Measurements from ENCODE around the gene GPSM1.
"Not testable (repeated sequence)": the region's sequence is repeated elsewhere in the genome, so short reads cannot be mapped to it uniquely, and the experiment has no call there.

The GPSM1 gene

GRCh38 chr9:136347472-136348256, 20.3 kb downstream of the GPSM1 start:
- no peak for ATAC-seq

GRCh38 chr9:136348691-136349090, 21.4 kb downstream of the GPSM1 start:
- no peak for ATAC-seq

- no peak for ATAC-seq
Observed at GRCh38 chr9:136349546-136349945, 22.2 kb downstream of the GPSM1 start.

DNA sequence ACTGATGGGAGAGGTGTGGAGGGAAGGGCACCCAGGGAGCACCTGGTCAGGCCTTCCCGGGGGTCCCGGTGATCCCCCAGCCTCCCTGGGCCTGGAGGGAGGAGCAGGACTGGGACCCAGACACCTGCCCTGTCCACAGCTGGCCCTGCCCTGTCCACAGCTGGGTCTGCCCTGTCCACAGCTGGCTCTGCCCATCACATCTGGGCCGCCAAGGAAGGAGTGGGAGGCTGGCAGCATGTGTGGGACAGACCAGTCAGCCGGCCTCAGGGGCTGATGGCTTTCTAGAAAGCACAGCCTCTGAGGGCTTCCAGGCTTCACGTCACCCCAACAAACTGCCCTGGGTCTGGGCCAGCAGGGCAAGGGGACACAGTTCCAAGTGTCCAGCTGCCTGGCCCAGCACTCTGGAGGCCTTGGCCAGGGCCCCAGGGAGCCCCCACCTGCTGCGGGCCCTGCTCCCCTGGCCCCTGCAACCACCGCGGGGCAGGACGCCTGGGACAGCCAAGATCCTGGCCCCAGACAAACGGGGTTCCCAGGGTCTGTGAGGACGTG, 24.0 kb downstream of the GPSM1 start:
- no peak for ATAC-seq

GRCh38 chr9:136351868-136352267, 24.5 kb downstream of the GPSM1 start:
- ATAC-seq = not testable (repeated sequence)

DNA sequence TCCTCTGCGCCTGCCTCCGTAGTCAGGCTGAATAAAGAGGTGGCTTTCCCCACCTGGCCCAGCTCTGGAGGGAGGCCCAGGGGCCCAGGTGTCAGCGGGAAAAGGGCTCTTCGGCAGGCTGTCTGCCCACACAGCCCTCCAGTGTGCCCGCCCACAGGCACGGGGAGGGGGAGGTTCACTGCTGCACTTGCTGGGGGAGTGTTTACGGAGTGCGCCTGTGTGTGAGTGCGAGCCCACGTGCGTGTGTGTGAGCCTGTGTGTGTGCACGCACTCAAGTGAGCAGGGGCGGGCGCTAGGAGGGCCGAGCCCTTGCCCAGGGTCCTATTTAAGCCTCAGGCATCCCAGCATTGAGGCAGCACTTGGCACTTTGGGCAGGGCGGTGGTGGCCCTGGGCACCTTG, 25.3 kb downstream of the GPSM1 start:
- no peak for ATAC-seq

GRCh38 chr9:136353088-136353487, 25.7 kb downstream of the GPSM1 start:
- no peak for ATAC-seq

DNA sequence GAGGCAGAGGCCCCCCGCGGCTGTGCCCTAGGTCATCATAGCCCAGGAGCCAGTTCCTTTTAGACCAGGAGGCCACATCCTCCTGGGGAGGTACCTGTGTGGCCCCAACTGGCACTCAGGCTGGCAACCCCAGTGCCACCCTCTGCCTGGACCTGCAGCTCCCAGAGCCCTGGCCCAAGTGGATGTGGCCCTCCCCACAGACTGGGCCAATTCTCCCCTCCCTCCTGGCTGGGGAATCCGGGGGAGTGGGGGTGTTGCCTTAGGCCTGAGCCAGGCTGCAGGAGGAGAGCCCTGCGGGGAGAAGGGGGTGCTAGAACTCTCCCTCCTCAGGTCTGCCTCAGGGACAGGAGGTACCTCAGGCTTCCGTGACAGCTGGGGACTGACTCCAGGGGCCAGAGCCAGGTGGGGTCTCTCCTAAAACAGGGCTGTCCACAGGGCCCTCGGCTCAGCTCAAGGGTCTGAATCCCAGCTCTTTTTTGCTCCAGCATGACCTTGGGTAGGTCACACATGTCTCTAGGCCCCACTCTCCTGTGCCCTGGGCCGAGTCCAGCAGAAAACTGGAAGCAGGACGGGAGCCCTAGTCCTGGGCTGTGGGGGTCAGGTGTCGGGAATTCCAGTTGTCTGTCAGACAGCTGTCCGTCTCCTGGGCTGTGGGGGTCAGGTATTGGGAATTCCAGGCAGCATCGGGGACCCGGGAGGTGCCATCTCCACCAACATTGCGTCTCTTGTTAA, 26.6 kb downstream of the GPSM1 start:
- ATAC-seq = no peak

DNA sequence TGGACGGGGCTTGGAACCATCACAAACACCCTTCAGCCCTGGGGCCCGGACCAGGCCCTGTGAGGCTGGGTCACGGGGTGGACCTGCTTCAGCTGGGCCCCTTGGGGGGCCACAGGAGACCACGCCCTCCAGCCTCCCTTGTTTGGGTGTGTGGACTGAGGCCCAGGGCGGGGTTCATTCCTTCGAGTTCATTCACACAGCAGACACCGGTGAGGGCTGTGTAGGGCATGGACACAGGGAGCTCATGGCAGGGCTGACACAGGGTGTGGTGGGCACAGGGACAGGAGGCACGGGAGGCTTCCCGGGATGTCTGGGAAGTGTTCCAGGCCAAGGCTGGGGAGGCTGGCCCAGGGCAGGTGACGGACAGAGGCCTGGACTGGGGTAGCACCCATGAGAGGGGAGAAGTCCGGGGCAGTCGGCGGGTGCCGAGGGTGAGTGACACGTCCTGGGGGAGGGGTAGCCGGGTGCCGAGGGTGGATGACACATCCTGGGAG, 27.3 kb downstream of the GPSM1 start:
- no peak for ATAC-seq

- ATAC-seq = no peak
Observed at GRCh38 chr9:136355616-136356557, 28.5 kb downstream of the GPSM1 start.

DNA sequence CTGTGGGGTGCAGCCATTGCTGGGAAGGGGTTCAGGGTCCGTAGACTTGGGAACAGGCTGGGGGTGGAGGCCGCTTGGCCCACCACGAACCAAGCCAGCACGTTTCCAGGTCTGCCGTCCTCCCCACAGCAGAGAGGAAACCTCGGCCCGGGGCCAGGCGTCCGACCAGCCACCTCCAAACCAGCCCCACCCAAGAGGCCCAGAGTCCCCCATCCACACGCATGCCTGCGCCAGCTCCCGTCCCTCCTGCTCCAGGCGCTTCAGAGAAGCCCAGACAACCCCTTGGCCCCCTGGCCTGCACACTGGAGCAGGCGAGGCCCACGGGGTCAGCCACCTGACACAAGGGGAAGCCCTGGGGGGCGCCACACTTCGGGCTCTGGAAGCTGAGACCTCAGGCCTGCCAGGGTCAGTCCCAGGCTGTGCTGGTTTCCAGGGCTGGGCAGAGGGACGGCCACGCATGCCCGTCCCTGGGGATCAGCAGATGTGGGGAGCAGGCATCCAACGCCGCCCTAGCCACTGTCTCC, 29.9 kb downstream of the GPSM1 start:
- no peak for ATAC-seq

GRCh38 chr9:136358016-136358415, 30.7 kb downstream of the GPSM1 start:
- ATAC-seq = no peak

DNA sequence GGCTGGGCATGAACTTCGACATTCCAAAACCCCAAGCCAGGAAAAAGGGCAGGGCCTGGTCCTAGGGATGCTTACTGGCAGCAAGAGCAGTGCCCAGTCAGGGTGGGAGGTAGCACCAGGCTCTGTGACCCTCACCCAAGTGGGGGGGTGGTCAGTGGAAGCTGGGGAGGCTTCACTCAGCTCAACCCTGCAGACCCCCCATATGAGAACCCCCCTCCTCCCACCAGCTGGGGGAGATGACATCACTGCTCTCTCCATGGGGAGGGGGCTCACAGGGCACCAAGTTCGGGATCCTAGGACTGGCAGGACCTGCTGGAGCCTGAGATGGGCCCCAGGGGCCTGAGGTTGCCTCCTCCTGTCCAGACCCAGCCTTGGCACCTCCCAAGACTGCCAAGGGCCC, 31.5 kb downstream of the GPSM1 start:
- ATAC-seq = no peak

DNA sequence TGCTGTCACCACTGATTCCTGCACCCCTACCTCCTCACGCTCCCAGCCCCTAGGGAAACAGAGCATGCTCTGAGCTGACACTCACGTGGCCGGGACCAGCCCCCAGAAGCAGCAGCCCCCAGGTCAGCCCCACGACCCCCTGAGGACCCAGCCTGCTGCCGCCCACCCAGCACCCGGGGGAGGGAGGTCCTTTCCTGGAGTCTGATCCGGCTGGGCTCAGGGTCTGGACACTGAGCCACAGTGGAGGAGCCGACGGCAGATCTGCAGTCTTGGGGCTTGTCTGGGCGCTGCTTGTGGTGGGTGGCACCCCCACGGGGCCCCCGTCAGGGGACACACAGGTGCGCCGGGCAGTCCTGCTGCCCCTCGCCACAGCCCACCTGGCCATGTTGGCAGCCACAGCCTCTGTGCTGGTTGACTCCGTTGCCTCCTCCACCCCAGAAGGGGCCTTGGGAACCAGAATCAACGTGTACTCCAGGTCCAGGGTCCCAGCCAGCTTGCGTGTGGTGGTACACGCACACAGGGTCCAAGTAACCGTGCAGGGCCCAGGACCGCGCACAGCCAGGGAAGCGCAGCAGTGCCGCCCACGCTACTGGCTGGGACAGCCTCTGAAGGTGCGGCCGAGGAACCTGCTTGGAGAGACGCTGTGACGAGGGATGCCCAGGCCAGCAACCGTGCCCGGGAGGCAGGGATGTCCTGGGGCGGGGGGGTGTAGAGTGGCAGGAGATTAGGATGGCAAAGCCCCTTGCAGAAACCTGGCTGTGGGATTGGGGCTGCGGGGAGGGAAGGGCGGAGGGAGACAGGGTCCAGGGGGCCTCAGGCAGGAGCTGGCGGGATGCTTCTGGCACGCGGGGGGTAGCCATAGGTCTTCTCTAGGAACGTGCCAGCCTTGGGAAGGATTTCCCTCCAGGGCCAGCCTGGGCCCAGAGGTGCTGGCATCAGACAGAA, 32.7 kb downstream of the GPSM1 start:
- ATAC-seq = no peak

DNA sequence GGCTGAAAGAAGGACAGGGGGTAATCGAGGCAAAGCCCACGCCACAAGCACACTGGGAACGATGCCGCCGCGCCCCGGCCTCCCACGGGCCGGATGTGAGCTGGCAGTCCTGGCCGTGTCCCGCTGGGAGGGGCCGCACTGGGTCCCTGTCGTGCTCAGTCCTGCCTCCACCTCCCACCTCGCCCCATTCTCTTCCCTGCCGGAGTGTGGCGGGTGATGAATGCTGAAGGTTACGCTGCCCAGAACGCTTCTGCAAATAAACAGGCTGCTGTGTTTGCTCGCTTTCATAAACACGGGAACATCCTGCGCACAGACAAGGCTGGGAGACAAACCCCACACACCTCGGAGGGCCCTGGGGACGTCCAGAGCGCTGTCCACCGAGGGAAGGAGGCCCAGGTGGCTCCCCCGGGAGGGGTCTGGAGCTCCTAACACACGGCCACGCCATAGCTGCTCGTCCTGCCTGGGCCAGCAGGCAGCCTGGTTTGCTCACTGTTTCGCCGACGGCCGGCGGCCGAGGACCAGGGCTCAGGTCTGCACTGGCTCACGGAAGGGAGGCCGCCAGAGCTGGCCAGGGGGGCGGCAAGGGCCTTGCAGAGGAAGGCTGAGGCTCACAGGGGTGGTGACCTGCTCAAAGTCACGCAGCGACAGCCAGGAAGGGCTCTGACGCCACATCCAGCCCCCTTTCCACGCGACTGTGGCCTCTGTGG, 33.9 kb downstream of the GPSM1 start:
- ATAC-seq = no peak

DNA sequence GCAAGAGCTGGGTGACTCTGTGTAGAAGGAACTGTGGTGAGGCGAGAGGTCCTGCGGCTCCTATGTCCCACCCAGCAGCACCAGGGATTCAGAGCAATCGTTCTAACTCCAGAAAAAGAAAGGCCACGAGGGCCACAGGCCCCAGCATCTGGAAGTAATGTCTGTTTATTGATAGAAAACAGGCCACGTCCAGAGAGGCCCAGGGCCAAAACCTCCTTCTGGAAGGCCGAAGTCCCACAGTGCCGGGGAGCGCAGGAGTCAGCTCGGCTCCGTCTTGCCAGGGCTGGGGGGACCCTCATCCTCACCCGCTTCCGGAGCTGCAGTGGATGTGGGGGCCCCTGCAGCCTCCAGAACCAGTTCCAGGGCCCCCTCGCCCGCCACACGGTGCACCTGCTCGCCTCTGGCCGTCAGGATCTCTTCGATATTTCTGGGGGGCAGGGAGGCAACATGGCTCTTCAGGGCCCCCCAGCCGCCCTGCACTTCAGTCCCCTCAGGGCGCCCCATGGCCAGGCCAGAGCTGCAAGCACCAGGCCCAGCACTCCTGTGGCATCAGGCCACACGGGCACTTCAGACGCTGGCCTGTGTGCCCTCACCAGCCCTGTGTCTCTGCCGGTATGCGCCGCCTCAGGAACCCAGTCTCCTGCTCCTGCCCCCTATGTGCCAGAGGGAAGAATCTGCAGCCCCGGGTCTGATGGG, 34.6 kb downstream of the GPSM1 start:
- ATAC-seq = no peak

DNA sequence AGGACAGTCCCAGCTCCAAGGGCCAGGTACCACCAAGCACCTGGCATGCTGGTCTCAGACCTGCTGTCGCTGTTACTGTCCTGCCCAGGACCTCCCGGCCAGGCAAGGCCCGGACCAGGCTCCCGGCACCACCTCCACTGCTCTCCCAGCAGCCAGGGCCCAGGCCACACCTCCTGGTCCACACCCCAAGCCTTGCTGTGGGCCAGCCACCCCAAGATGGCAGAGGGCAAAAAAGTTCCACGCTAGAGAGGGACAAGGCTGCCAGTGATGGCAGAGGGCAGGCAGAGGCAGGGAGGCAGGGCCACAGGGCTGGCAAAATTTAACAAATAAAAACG, 35.1 kb downstream of the GPSM1 start:
- no peak for ATAC-seq

GRCh38 chr9:136363106-136363948, 36.0 kb downstream of the GPSM1 start, which contains the start of gene DNLZ:
Gene DNLZ, minus strand, starts transcription at chr9:136363744. Its CDS starts 30 bp downstream, at chr9:136363714.
- peak; percentile 85 to 89 for ATAC-seq

Data from activated CD4-positive, CD25-positive, alpha-beta regulatory T cell treated with anti-CD3 and anti-CD28 coated beads, Interleukin-2, amount 50 U/mL, for 24 hours (primary cell).